ENCODE results near the gene PRSS57. TPM values are rescaled to one million over a fixed set of nuclear protein-coding genes. Genes with fewer than 3 reads are reported as not detected.
A peak's percentile ranks its signal among the peaks of the same experiment; 100 is the strongest.
"Not testable (repeated sequence)": the region's sequence is repeated elsewhere in the genome, so short reads cannot be mapped to it uniquely, and the experiment has no call there.

The PRSS57 gene
- total RNA-seq, 1 donor from 2014 or later: not detected

DNA sequence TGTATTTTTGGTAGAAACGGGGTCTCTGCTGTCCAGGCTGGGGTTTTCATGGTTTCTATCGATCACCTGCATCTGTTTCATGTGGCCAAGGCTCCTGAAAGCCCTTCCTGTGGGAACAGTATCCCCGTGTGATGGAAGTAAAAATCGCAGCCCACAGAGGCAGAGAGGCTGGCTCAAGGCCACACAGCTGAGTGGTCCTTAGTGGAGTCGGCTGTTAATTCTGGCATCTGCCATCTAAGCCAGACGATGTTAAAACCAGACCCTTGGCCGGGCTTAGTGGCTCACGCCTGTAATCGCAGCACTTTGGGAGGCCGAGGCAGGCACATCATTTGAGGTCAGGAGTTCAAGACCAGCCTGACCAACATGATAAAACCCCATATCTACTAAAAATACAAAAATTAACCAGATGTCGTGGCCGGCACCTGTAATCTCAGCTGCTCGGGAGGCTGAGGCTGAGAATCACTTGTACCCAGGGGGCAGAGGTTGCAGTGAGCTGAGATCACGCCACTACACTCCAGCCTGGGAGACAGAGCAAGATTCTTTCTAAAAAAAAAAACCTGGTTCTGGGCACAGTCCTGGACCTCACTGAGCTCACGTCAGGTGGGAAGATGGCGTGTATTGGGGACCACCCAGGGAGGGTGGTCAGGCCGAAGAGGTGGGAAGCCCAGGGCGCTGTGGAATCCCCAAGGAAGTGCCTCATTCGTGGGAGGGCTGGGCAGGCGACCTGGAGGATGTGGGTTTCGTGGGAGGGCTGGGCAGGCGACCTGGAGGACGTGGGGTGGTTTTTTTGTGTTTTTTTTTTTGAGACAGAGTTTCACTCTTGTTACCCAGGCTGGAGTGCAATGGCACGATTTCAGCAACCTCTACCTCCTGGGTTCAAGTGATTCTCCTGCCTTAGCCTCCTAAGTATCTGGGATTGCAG lies 37.2 kb upstream of the PRSS57 start:
- Histone ChIP-seq H3K9me3 (no peaks in the 10 kb centered on the region), H3K27me3 (ENCODE audit: low read depth) (no peaks in the 10 kb centered on the region), H3K27ac (no peak overlapping the region), H3K36me3 (peaks cover 6% of the 10 kb centered on the region), H3K4me1 (peaks cover 9% of the 10 kb centered on the region), H3K4me3 (no peak overlapping the region)
- TF ChIP-seq CTCF (IDR thresholded peaks at IDR 0.05): no peak
- intact Hi-C loops (cut with DNase I): loop anchor here (5.0 kb wide), 1 partner anchor 65 kb away; no protein-coding TSS in a partner anchor
- no peak for DNase-seq
- ATAC-seq: no peak

- Histone ChIP-seq H3K4me3 (no peak overlapping the region), H3K27ac (no peak overlapping the region), H3K36me3 (peaks cover 7% of the 10 kb centered on the region), H3K4me1 (peaks cover 9% of the 10 kb centered on the region), H3K27me3 (ENCODE audit: low read depth) (no peaks in the 10 kb centered on the region), H3K9me3 (no peaks in the 10 kb centered on the region)
- no peak for ATAC-seq
- TF ChIP-seq CTCF (IDR thresholded peaks at IDR 0.05): no peak
- DNase-seq: no peak
- intact Hi-C loops (cut with DNase I): loop anchor here (5.0 kb wide), 1 partner anchor 64 kb away; no protein-coding TSS in a partner anchor
Observed at GRCh38 chr19:731000-731399, 35.7 kb upstream of the PRSS57 start.

DNA sequence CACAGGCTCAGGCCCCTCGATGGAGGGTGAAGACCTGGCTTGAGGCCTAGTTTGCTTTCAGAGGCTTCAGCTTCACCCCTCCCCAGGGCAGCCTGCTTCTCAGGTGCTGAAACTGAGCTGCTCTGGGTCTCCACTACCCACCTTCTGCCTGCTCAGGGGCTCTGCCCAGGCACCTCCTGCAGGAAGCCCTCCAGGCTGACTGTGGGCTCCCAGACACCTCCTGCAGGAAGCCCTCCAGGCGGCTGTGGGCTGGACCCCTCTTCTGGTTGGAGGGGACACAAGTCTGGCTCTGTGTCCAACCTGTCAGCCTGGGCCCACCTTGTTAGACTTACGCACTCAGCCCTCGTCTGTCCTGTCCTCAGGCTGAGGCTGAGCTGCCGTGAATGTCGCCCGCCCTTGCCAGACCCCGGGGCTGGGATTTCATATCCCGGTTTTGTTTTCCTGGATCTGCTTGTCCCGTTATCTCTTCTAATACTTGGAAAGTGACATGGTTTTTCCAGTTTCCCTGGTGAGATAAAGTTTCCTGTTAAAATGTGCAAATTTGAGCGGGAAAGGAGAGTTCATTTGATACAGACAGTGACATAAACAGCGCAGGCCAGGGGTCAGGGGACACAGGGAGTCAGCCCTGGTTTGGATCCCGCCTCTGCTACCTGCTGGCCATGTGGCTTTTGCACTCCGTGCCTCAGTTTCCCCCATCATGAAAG lies 34.9 kb upstream of the PRSS57 start:
- Histone ChIP-seq H3K4me1 (peaks cover 9% of the 10 kb centered on the region), H3K4me3 (no peak overlapping the region), H3K9me3 (no peaks in the 10 kb centered on the region), H3K36me3 (peaks cover 7% of the 10 kb centered on the region), H3K27ac (no peak overlapping the region), H3K27me3 (ENCODE audit: low read depth) (no peaks in the 10 kb centered on the region)
- intact Hi-C loops (cut with DNase I): loop anchor here (5.0 kb wide), 1 partner anchor 63 kb away; no protein-coding TSS in a partner anchor
- DNase-seq (no peak), ATAC-seq (no peak)
- TF ChIP-seq CTCF (IDR thresholded peaks at IDR 0.05): no peak

DNA sequence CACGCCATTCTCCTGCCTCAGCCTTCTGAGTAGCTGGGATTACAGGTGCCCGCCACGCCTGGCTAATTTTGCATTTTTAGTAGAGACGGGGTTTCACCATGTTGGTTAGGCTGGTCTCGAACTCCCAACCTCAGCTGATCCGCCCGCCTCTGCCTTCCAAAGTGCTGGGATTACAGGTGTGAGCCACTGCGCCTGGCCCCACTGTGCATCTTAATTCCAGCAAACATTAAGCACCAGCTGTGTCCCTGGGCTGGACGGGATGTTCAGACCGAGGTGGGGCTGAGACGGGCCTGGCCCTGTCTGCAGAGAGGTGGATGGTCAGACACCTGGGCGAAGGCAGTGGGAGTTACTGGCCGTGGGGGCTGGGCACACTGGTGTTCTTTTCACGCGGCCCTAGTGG lies 34.3 kb upstream of the PRSS57 start:
- H3K9me3 ChIP-seq; H3K27ac ChIP-seq; H3K4me3 ChIP-seq; intact Hi-C loops (cut with DNase I); H3K36me3 ChIP-seq; ATAC-seq; H3K4me1 ChIP-seq; DNase-seq; H3K27me3 ChIP-seq (ENCODE audit: low read depth): not testable (repeated sequence)

DNA sequence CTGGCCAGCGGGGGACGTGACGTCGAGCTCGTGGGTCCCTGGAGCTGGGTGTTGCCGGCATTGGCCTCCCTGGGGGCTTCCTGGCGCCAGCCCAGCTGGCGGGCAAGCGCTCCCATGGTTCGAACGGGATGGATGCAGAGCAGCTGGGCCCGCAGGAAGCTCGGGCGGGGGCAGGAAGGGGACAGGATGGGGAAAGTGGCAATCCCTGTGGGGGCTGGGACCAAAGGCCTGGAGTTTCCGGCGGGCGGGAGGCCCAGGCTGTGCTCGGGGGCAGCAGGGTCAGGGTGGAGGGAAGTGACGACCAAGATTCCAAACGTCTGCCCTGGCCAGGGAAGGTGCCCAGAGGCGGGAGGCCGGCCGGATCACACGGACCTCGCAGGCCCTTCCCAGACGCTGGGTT lies 32.8 kb upstream of the PRSS57 start:
- peak; percentile 72 to 76 for ATAC-seq
- H3K4me3 ChIP-seq: no peak overlapping the region
- H3K27me3 ChIP-seq (ENCODE audit: low read depth): peaks cover 5% of the 10 kb centered on the region
- TF ChIP-seq CTCF (IDR thresholded peaks at IDR 0.05): no peak
- peaks cover 7% of the 10 kb centered on the region for H3K36me3 ChIP-seq
- peak; percentile 67 for DNase-seq
- peaks cover 11% of the 10 kb centered on the region for H3K4me1 ChIP-seq
- H3K27ac ChIP-seq: peak overlapping the region; percentile 82
- no peaks in the 10 kb centered on the region for H3K9me3 ChIP-seq
- intact Hi-C loops (cut with DNase I): no loop called here
